ENCODE data around the gene CDH23. TPM values are rescaled to one million over a fixed set of nuclear protein-coding genes. Genes with fewer than 3 reads are reported as not detected.

CDH23 gene
- total RNA-seq, 1 experiment from 2014 or later: 0.29 TPM

DNA sequence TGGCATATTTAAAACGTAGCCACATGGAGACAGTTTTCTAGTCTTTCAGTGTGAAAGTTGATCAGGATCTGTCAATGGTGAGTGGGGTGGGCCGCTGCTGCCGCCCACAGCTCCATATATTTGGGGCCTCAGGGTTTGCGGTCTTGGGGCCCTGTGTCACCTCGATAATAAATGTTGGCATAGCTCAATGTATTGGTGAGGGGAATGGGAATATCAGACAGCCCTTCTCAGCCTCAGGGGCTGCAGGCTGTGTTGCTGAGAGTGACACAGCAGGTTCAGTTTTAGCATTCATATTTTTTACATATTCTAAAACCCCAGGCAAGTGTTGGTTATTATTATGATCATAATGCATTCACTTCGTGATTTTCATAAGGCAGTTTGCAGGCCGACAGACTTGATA lies 5.3 kb downstream of the CDH23 start:
- DNase-seq (ENCODE audit: low read depth, low spot score): no peak
- in situ Hi-C loops (cut with HindIII; ENCODE audit: low pct_unique_long_range_greater_than_20kb, low sequenced_read_pairs): no loop called here

DNA sequence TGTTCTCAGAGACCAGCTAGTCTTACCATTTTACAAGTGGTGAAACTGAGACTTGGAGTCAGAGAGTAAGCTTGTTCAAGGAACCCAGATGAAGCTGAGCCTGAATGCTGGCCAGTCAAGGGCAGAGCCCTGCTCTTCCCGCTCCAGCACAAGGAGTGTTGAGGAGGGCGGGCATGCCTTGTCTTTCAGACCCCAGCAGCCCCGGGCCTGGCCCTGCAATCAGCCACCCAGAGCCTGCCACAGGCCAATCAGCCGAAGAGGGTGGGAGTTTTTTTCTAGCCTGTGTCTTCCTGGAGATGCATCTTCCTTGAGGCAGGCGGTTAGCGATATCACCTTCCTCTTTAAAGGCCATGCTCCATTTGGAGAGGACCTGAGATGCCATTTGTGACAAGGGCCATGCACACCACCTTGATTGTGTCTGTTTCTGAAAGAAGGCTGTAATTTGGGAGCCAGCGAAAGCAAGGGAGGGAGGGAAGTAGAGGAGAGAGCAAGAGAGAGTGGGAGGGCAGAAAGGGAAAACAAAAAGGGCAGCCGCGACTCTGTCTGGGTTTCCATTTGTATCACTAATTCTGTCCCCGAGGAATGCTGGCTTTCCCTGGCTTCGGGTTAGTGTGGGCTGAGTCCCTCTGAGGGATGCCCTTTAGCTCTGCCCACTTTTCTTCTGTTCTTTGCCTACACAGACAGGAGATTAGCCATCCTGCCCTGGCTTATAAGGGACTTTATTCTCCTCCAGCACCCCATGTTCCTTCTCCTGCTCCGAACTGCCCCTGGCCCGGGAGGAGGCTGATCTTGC lies 8.0 kb downstream of the CDH23 start:
- in situ Hi-C loops (cut with HindIII; ENCODE audit: low pct_unique_long_range_greater_than_20kb, low sequenced_read_pairs): no loop called here
- no peak for DNase-seq (ENCODE audit: low read depth, low spot score)

DNA sequence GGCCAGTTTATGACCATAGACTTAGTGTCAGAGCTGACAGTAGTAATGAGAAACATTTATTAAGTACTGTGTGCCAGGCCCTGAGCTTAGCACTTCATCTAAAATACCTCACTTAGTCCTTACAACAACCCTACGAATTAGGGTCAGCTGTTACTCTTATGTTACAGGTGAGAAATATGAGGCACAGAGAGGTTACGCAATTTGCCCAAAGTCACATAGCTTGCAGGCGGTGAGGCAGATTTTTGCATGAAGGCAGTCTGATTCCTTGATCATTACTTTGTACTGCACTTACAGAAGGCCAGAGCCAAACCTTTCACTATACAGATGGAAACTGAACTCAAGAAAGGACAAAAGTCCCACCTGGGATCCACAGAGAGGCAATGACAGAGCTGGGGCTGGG lies 10.2 kb downstream of the CDH23 start:
- DNase-seq (ENCODE audit: low read depth, low spot score): no peak
- in situ Hi-C loops (cut with HindIII; ENCODE audit: low pct_unique_long_range_greater_than_20kb, low sequenced_read_pairs): no loop called here

GRCh38 chr10:71408436-71409225 lies 11.9 kb downstream of the CDH23 start:
- in situ Hi-C loops (cut with HindIII; ENCODE audit: low pct_unique_long_range_greater_than_20kb, low sequenced_read_pairs): no loop called here
- DNase-seq (ENCODE audit: low read depth, low spot score): no peak

DNA sequence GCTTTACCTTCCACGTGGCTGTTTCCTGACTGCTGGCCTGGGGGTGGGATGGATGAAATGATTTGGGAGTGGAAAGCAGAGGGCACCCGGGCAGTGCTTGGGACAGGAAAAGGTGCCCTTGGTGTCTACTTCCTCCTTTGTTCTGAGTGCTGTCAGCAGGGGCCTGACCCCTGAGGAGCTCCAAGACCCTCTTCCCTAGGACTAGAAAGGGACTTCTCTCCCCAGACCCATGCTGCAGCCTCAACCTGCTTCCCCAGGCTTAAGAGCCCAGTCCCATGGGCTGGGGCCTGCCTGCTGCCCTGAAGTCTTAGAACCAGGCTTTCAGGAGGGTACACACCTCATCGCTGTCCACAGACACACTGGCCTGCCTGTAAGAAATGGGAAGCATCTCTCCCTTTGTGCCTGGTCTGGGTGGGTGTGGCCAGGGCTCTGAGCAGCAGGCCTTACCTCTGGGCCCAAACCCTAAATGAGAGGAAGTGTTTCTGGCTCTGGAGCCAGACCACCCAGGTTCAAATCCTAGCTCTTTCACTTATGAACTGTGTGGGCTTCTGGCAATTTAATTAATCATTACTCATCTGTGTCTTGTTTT lies 12.9 kb downstream of the CDH23 start:
- in situ Hi-C loops (cut with HindIII; ENCODE audit: low pct_unique_long_range_greater_than_20kb, low sequenced_read_pairs): no loop called here
- DNase-seq (ENCODE audit: low read depth, low spot score): no peak

- in situ Hi-C loops (cut with HindIII; ENCODE audit: low pct_unique_long_range_greater_than_20kb, low sequenced_read_pairs): no loop called here
These were observed 16.9 kb downstream of the CDH23 start for GRCh38 chr10:71413581-71413980.

DNA sequence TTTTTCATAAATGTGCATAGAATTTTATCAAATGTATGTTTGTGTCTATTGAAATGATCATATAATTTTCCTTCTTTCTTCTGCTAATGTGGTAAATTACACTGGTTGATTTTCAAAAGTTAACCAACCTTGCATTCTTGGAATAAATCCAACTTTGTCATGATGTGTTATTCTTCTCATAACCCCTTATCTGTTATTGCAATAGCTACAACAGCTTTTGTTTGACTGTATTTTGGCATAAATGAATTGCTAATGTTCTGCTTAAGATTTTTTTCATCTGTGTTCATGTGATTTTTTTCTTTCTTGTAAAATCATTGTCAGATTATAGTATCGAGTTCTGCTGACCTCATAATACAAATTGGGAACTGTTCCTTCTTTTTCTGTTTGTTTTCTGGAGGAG lies 17.6 kb downstream of the CDH23 start:
- DNase-seq (ENCODE audit: low read depth, low spot score): no peak
- in situ Hi-C loops (cut with HindIII; ENCODE audit: low pct_unique_long_range_greater_than_20kb, low sequenced_read_pairs): no loop called here

More at GRCh38 chr10:71413581-71413980, 16.9 kb downstream of the CDH23 start:
- no peak for DNase-seq (ENCODE audit: low read depth, low spot score)

- DNase-seq (ENCODE audit: low read depth, low spot score): no peak
- in situ Hi-C loops (cut with HindIII; ENCODE audit: low pct_unique_long_range_greater_than_20kb, low sequenced_read_pairs): no loop called here
These were observed 22.4 kb downstream of the CDH23 start for GRCh38 chr10:71419002-71419540.

DNA sequence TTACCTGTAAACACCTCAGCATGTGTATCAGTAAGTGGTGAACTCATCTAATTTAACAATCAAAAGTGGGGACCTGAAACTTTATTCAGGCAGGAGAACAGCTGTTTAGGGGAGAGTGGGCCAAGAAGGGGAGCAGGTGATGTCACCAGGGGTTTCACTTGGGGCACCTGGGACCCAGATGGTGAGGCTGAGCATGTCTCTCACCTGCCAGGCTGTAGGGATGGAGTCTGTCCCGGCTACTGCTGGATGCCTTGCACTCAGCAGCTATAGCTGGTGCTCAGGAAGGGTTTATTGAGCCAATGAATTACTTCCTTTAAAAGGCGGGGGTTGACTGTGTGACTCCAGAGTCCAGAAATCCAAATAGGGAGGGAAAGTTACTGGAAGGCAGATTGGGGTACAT lies 23.0 kb downstream of the CDH23 start:
- in situ Hi-C loops (cut with HindIII; ENCODE audit: low pct_unique_long_range_greater_than_20kb, low sequenced_read_pairs): no loop called here
- no peak for DNase-seq (ENCODE audit: low read depth, low spot score)

- no peak for DNase-seq (ENCODE audit: low read depth, low spot score)
- in situ Hi-C loops (cut with HindIII; ENCODE audit: low pct_unique_long_range_greater_than_20kb, low sequenced_read_pairs): no loop called here
These were observed 24.3 kb downstream of the CDH23 start for GRCh38 chr10:71421075-71421434.

- in situ Hi-C loops (cut with HindIII; ENCODE audit: low pct_unique_long_range_greater_than_20kb, low sequenced_read_pairs): no loop called here
- no peak for DNase-seq (ENCODE audit: low read depth, low spot score)
These were observed 26.5 kb downstream of the CDH23 start for GRCh38 chr10:71423250-71423649.

GRCh38 chr10:71423901-71424300 lies 27.2 kb downstream of the CDH23 start:
- no peak for DNase-seq (ENCODE audit: low read depth, low spot score)
- in situ Hi-C loops (cut with HindIII; ENCODE audit: low pct_unique_long_range_greater_than_20kb, low sequenced_read_pairs): no loop called here

DNA sequence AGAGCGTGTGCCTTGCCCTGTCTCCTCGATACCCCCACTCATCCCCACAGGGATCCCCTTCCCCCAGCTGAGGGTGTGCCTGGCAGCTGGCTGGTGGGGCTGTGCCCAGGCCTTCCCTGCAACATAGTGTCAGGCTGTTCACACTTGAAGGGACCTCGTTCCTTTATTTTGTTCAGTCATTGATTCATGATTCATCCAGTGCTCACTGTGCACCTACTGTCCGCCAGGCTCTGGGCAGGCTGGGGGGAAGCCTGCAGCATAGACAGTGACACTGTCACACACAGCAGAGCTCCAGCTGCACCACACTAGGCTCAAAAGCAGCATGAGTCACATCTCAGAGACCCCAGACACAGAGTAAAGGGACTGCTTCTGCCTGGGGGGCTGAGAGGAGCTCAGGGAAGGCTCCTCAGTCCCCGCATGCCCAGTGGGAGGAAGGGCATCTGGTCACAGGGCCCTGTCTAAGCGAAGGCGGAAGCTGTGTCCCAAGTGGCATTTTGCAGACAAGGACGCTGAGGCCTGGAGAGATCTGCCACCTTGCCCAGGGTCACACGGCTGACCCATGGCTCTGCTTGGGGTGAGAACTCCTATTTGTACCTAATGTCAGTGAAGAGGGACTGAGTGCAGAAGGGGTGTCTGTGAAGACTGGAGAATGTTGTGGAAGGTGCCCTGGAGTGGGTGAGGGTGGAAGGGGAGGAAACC lies 27.9 kb downstream of the CDH23 start:
- DNase-seq (ENCODE audit: low read depth, low spot score): no peak

DNA sequence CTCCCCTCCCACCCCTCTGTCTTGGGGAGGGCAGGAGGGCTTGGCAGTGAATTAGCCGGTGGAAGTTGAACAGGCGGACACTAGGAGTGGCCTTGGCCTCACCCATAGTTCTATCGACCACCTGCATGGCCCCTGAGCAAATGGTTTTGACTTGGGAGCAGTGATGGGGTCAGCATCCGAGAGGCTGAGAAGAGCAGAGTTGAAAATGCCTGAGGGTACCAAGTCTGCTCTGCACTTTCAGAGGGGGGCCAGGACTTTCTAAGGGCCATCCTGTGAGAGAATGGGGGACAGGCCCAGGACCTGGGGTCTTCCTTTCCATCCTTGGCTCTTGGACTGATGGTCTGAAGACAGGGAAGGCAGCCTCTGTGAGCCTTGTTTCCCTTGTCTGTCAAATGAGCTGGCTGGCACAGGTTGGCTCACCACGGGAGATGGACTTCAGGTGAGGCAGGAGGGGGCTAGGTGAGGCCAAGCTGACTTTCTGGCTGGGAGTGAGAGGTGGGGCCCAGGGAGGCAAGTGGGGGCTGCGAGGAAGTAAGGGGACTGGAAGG lies 29.4 kb downstream of the CDH23 start:
- DNase-seq (ENCODE audit: low read depth, low spot score): no peak
- in situ Hi-C loops (cut with HindIII; ENCODE audit: low pct_unique_long_range_greater_than_20kb, low sequenced_read_pairs): no loop called here

More for the DNA sequence above, 27.9 kb downstream of the CDH23 start:
- in situ Hi-C loops (cut with HindIII; ENCODE audit: low pct_unique_long_range_greater_than_20kb, low sequenced_read_pairs): no loop called here

DNA sequence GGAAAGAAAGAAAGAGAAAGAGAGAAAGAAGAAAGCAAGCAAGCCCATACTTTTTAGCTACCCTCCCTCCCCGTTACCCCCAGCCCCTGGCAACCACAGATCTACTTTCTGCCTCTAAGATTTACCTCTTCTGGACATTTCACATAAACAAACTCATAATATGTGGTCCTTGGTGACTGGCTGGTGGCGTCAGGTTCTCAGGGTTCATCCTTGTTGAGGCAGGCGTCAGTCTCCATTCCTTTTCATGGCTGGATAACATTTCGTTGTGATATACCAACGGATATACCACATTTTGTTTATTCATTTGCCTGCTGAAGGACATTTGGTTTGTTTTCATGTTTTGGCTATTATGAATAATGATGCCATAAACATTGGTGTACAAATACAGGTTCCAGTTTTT lies 30.5 kb downstream of the CDH23 start:
- in situ Hi-C loops (cut with HindIII; ENCODE audit: low pct_unique_long_range_greater_than_20kb, low sequenced_read_pairs): no loop called here
- no peak for DNase-seq (ENCODE audit: low read depth, low spot score)

DNA sequence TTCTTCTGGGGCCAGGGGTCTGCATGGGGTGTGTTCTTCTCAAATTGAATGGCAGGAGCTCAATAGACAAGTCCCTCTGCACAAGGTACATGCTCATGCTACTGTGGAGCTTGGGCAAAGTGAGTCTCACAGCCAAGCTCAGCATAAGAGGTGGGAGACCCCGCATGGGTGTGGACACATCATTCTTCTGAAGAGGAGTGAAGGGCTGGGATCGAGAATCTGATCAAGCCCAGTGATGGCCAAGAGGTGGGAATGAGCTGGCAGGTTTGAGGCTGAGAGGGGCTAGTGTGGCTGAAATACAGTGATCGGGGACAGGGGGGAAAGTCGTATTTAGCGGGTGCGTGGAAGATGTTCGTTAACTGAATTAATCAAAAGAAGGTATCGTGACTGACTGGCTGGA lies 32.6 kb downstream of the CDH23 start:
- no peak for DNase-seq (ENCODE audit: low read depth, low spot score)
- in situ Hi-C loops (cut with HindIII; ENCODE audit: low pct_unique_long_range_greater_than_20kb, low sequenced_read_pairs): no loop called here

DNA sequence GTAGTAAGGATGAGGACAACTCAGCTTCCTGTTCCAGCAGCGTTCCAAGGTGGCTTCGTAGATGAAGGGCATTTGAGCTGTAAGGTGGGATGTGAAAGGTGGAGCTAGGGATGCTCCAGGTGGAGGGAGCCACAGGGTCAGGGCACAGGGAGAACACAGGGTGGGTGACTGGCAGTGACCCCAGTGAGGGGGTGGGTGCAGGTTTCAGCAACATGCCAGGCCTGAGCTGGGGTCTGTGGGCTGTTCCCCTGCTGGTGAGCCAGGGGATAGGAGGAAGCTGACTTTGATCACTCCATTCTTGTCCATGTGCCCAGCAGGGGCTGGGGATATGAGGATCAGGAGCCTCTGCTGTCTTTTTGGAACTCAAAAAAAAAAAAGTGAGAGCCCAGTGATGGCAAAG lies 33.2 kb downstream of the CDH23 start:
- in situ Hi-C loops (cut with HindIII; ENCODE audit: low pct_unique_long_range_greater_than_20kb, low sequenced_read_pairs): no loop called here
- DNase-seq (ENCODE audit: low read depth, low spot score): no peak
